Posterior cingulate gyrus (tissue), 11 donors: ENCODE data around the gene MRPL43.

ENCODE experiments used
- DNase-seq, 10 donors: peaks; one replicate each; pipeline versions ENCODE4 v3.0.0 to v3.0.0-alpha.2; 2020 to 2021; ENCODE audit warnings: mixed read lengths in 3 of 10
- intact Hi-C: fragments of 100-400 bp; cut with DNase I; formaldehyde crosslinking; loops from one replicate; pipeline ENCODE4 v1.15.1; 2023

Gene MRPL43

DNA sequence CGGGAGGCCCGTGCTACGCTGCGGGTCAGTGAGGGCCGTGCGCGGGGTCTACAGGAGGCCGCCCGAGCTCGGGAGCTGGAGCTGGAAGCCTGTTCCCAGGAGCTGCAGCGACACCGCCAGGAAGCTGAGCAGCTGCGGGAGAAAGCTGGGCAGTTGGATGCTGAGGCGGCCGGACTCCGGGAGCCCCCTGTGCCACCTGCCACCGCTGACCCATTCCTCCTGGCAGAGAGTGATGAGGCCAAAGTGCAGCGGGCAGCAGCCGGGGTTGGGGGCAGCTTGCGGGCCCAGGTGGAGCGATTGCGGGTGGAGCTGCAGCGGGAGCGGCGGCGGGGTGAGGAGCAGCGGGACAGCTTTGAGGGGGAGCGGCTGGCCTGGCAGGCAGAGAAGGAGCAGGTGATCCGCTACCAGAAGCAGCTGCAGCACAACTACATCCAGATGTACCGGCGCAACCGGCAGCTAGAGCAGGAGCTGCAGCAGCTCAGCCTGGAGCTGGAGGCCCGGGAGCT lies 19.3 kb upstream of the MRPL43 start:
- intact Hi-C loops = no loop called here
- peak in 3 of 10 donors; percentile 26 to 91 (median 68) for DNase-seq

DNA sequence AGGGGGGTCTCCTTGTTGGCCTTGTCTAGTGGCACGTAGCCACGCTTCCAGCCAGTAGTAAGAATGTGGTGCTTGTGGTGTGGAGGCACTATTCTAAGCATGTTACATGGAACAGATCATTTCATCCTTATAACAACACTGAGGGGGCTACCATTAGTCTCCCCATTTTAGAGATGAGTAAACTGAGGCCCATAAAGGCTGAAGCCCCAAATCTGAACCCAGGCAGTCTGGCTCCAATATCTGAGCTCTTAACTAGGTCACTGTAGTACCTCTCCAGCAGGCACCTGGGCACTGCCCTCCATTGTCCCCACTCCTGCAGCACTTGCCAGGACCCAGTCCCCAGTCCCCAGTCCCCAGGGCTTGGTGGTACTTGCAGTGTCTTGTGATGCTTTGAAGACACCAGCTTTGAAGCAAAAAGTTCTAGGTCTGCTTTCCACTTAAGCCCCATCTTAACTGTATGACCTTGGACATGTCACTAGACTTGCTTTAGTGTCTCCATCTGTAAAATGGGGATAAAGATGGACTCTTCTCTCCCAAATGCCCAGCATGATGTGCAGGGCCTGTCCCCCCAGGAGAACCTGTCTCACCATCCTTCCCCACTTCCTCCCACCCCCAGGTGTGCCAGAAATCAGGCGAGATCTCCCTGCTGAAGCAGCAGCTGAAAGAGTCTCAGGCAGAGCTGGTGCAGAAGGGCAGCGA lies 18.7 kb upstream of the MRPL43 start:
- intact Hi-C loops = no loop called here
- no peak for DNase-seq

DNA sequence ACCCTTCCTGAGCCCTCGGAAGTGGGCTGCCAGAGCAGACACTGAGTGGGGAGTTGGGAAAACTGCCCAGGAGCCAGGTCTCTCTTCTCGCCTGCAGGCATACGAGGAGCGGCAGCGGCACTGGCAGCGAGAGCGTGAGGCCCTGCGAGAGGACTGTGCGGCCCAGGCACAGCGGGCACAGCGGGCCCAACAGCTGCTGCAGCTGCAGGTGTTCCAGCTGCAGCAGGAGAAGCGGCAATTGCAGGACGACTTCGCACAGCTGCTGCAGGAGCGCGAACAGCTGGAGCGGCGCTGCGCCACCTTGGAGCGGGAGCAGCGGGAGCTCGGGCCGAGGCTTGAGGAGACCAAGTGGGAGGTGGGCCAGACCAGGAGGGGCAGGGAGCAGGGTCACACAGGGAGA lies 18.1 kb upstream of the MRPL43 start:
- intact Hi-C loops = no loop called here
- DNase-seq = no peak

DNA sequence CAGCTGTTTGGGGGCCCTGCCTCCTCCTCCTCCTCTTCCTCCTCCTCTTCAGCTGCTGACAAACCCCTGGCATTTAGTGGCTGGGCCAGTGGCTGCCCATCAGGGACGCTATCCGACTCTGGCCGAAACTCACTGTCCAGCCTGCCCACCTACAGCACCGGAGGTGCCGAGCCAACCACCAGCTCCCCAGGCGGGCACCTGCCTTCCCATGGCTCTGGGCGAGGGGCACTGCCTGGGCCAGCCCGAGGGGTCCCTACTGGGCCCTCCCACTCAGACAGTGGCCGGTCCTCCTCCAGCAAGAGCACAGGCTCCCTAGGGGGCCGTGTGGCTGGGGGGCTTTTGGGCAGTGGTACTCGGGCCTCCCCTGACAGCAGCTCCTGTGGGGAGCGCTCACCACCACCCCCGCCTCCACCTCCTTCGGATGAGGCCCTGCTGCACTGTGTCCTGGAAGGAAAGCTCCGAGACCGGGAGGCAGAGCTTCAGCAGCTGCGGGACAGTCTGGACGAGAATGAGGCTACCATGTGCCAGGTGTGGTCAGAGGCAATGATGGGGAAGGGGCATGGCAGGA lies 16.4 kb upstream of the MRPL43 start:
- DNase-seq = no peak
- intact Hi-C loops = no loop called here

DNA sequence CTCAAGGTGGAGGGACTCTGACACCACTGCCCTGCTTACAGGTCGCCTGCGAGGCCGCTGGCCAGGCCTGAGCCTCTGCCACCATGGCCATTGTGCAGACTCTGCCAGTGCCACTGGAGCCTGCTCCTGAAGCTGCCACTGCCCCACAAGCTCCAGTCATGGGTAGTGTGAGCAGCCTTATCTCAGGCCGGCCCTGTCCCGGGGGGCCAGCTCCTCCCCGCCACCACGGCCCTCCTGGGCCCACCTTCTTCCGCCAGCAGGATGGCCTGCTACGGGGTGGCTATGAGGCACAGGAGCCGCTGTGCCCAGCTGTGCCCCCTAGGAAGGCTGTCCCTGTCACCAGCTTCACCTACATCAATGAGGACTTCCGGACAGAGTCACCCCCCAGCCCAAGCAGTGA lies 15.2 kb upstream of the MRPL43 start:
- no peak for DNase-seq
- intact Hi-C loops = no loop called here

DNA sequence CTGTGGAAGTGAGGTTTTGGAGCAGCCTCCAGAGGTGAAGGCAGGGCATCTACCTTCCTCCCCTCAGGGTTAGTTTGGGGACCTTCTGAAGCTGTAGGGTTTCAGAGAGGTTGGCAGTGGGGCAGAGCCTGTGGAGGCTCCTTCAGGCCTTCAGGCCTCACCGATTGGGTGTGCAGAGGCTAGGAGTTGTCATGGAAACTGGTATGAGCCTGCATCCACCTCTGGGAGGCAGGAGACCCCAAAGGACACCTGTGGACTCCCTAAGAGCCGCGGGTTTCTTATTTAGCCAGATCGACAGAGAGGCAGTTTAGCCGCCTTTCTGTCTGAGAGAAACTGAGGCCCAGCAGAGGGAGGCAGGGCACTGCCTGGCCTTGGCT lies 14.3 kb upstream of the MRPL43 start:
- no peak for DNase-seq
- intact Hi-C loops = no loop called here

DNA sequence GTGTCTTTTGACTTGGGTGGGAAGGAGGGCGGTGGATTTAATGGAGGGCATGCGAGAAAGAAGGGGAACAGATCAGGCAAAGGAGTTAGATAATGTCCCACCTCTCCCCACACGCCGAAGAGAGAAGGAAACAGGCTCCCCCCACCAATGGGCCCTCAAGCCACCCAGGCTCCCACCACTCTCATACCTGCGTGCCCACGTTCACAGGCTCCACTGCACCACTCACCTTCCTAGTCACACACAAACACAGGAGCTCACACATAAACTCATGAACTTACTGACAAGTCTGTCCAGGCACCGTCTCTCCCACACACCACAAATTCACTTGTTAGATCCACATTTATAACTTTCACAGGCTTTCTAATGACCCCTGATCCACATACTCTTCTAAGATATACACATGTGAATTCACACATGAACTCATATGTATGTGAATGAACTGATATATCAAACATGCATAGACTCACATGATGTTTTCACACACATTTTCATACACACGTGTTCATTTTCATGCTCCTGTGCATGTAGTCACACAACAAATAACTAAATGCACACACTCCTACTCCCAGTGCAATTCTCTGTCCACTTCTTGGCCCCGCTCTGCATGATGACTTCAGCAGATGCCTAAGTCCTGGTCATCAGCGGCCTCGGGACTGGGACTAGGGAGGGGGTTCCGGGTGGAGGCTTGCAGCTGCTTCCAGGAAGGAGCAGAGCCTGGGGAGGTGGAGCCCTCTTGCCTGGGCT lies 13.8 kb upstream of the MRPL43 start:
- peak in 8 of 10 donors; percentile 43 to 96 (median 75) for DNase-seq
- intact Hi-C loops = no loop called here

DNA sequence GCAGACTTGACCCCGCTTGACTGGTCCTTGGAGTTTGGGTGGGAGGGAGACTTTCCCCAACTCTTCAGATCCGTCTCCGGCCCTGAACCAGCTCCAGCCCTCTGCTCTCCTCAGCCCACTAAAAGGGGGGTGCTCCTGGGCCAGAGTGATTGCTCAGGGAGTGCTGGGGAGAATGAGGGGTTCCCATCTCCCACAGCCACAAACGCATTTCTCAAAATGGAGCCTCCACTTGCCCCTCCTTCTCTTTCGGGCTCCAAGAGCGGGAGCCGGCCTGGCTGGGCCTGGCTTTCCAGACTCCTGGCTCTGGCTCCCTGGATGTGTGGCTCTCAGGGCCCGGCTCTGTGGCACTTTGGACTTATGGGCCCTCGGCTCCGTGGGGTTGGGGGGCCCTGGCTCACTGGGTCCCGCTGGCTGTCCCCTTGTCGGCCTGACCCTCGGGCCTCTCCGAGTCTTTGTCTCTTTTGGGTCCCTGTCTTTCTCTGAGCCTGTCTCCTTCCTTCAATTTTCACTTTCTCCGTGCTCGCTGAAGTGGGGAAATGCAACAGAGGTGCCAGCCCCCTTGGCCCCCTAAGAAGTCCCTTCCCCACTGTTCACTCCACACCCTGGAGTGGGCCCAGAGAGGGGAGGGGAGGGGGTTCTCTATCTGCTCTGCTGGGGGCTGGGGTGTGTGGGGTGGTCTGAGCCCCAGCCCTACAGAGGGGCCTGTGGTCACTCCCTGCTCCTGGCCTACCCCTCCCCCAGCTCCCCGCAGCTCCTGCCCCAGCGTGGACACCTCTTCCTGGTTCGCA lies 13.0 kb upstream of the MRPL43 start:
- DNase-seq = peak in 4 of 10 donors; percentile 38 to 91 (median 68)

DNA sequence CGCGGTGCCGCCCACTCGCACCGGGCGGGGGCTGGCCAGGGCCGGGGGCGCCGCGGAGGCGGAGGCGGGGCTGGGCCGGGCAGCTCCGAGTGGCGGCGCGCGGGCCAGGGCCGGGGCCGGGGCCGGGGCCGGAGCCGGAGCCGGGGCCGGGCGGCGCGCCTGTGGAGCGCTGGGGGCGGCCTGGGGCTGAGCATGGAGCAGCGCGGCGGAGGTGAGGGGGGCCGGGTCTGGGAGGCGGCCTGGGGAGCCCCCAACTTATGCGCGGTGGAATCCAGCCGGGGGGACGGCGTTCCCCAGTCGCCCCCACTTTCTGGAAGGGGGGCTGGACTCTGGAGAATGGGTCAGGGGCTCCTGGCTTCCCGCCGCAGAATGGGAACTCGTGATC lies 12.4 kb upstream of the MRPL43 start, which contains the start of gene LZTS2:
LZTS2 (plus strand) TSS at position 67 of the 385 bp plus-strand sequence. CDS start 2,731 bp downstream, outside the sequence.
- intact Hi-C loops = no loop called here
- no peak for DNase-seq

More for the DNA sequence above, 13.0 kb upstream of the MRPL43 start:
- intact Hi-C loops = no loop called here

DNA sequence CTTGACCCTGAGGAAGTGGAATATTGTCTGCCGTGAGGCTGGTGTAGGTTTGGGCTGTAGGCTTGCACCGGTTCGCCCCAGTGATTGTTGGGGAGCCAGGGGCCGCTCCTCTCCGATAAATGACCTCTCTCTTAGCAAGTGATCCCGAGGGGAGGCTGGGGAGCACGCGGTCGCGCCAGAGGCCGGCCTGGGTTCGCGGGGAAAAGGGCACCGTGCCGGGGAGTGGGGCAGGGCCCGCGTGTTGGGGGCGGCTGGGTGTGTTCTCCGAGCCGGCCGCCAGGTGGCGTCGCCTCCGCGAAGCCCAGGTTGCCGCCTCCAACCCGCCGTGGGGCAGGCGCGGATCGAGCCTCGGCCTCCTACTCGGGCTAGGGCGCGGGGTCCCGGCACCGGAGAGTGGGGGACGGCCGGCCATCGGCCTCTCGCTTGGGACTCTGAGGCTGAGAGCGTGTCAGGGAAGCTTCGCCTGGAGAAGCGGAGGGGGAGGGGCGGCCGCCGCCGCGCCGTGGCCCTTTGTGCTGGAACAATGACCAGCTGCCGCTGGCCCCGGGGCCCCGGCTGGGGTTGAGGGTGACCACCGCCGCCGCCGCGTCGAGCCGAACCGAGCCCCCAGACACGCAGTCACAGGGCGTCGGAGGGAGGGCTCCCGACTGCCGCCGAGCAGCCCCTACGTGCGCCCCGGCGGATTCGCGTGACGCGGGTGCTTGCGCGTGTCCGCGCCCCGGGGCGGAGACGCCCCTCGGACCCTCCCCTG lies 11.9 kb upstream of the MRPL43 start:
- intact Hi-C loops = no loop called here
- peak; percentile 76 to 97 (median 82) for DNase-seq

DNA sequence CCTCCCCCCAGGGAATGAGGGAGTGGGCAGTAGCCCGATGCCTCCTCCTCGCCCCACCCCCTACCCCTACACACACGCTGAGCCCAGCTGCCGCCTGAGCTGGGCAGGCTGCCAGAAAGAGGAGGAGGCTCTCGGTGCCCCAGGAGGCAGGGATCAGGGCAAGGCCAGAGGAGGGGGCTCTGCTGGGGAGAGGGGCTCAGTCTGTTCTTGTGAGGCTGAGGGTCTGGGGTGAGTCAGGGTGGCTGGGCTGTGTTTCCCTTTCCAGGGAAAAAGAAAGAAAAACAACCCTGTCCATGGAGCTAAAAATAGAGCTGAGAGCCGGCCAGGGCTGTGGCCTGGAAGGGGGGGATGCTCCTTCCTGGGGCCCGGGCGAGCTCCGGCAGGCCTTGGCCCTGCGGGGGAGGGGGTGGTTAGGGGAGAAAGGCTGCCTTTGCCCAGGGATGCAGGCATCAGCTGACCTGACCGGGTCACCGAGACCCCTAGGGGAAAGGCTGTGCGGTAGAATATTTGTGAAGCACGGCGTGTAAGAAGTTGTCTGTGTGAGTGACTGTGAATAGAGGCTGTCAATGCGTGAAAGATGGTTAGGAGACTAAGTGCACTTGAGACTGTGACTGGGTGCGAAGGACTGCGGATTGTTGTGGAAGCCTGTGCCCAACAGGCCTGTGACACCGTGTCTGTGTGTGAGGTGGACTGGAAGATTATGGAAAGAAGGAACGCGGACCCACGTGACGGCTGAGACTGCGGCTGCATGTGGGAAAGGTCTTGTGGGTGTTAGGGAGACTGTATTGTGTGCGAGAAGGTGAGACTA lies 11.1 kb upstream of the MRPL43 start:
- intact Hi-C loops = no loop called here

DNA sequence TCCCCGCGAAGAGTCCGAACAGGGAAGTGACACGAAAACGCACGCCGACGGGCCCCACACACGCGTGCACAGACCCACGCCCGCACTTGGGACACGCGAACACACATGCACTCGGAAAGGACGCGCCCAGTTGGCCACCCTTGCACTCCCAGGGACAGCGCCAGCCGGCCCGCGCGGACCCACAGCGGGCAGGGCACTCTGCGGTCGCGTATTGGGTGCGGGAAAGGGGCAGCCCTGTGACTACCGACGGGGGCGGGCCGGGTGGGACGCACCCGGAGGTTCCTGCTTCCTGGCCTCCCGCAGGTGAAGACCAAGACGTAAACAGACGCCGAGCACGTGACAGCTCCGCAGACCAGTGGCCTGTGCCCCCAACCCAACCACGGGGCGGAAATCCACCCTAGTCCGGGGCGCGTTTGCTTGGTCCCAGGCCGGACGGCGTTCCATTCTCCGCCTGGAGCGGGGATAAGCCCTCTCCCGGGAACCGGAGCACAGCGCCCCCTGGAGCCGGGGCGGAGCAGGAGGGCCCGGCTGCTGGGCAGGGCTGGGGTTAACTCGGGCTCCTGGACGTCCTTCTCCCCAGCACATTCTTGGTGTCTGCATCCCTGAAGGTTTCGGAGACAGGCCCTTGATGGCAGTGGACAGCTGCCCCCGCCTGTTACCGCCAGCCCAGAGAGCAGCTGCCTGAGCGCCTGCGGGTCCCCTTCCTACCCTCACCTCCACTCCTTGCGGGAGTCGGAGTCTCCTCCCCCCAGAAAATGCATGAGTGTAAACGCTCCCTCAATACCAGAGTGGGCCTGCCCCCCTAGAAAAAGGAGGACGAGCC lies 10.3 kb upstream of the MRPL43 start:
- intact Hi-C loops = no loop called here
- peak in 8 of 10 donors; percentile 37 to 94 (median 64) for DNase-seq

More for the DNA sequence above, 11.1 kb upstream of the MRPL43 start:
- DNase-seq = peak in 9 of 10 donors; percentile 75 to 98 (median 86)

DNA sequence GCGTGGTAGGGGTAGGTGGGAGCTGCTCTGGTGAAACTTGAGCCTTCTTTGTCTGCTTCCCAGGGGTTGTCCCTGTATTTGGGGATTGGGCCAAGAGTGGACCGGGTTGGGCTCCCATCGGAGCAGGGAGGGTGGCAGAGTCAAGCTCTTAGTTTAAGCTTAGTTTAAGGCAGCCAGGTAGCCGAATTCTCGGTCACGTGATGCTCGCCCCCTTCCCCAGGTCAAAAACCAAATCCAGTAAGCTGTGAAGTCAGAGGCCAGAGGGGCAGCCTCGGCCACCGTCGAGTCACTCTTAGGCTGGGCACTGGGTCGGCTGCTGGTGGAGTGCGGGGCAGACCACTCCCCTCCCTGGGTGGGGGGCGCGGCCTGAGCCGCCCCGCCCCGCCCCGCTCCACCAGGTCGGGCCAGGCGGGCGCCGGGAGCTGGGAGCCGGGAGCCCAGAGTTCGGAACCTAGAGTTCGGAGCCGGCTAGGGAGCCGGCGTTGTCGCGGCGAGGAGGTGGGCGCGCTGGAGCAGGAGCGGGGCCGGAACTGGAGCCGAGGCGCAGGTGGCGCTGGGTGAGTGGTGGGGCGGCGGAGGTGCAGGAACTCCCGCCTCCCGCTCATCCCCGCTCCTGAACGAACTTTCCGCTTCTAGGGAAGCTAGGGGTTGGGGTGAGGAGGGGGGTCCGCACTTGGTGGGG lies 9.5 kb upstream of the MRPL43 start:
- DNase-seq = no peak
- intact Hi-C loops = no loop called here

DNA sequence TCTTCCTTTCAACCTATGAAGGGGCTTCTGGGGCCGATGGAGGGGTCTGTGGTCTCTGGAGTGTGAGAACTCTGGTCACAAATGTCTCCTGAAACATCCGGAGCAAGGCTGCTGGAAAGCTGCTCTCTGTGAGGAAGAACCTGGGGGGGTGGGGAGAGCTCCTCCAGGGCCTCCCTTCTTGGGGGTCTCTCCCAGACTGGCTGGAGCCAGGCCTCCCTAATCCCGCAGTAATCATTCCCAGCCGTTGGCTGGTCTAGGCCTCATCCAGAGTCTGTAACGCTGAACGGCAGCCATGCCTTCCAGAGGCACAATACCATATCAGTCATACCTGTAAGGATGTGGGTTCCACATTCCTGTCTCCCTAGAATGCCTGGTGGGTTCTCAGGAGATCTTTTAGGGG lies 7.9 kb upstream of the MRPL43 start:
- DNase-seq = no peak
- intact Hi-C loops = no loop called here

DNA sequence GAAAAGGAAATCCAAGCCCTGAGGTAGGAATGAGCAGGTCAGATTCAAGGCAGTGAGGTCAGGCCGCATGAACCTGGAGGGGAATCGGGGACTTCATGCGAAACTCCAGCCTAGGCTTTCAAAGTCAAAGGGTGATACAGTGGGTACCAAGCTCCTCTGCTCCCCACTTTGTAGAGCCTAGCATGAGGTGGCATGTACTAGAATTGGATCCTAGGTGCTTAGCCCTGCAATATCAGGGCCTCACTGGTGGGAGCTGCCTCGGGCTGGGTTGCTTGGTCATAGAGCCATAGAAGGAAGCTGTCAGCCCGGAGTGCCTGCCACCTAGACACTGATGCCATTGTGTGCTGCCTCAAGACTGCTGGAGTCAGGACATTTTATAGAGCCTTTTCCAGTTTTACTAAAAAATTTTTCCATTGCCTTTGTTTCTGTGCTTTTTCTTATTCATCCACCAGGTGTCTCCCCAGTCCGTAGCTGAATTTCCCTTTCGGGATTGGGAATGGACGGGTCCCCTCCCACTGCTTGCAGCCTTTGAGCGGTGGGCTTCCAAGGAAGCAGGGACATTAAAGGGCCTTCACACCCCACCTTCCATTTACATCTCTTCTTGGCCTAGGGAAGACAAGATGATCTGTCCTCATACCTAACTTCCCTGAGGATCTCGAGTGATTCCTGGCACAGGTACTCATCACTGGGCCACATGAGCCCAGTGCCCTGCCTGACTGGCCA lies 6.8 kb upstream of the MRPL43 start:
- DNase-seq = peak in 2 of 10 donors; percentile 48 to 52
- intact Hi-C loops = loop anchor here (1.0 kb wide), 1 partner anchor 20 kb away; no protein-coding TSS in a partner anchor

DNA sequence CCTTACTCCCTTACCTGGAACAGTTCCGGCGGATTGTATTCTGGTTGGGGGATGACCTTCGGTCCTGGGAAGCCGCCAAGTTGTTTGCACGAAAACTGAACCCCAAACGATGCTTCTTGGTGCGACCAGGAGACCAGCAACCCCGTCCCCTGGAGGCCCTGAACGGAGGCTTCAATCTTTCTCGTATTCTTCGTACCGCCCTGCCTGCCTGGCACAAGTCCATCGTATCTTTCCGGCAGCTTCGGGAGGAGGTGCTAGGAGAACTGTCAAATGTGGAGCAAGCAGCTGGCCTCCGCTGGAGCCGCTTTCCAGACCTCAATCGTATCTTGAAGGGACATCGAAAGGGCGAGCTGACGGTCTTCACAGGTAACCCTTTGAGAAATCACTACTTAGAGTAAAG lies 1.8 kb upstream of the MRPL43 start:
- intact Hi-C loops = loop anchor here (10.0 kb wide), 1 partner anchor 74 kb away; the partner anchor contains the start of gene SLF2
- peak in 2 of 10 donors; percentile 12 to 63 for DNase-seq

DNA sequence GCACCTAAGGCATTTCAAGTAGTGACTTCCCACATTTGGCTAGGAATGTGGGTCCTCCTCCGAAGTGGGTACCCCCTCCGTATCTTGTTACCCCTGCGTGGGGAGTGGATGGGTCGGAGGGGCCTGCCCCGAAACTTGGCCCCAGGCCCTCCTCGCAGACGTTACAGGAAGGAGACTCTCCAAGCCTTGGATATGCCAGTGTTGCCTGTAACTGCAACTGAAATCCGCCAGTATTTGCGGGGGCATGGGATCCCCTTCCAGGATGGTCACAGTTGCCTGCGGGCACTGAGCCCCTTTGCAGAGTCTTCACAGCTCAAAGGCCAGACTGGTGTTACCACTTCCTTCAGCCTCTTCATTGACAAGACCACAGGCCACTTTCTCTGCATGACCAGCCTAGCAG lies 869 bp upstream of the MRPL43 start:
- peak in 2 of 10 donors; percentile 16 to 69 for DNase-seq
- intact Hi-C loops = loop anchor here (10.0 kb wide), 1 partner anchor 73 kb away; the partner anchor contains the start of gene SLF2
